HCT116 (cell line): ENCODE measurements around the gene KCNIP4. TPM values are rescaled to one million over a fixed set of nuclear protein-coding genes. Genes with fewer than 3 reads are reported as not detected.

Experiments
- ATAC-seq: fragments of 200-7000 bp; cut with Tn5 transposase; 2 replicates; pipeline ENCODE4 v1.9.1; 2020; ENCODE audit warnings: mild to moderate bottlenecking, moderate library complexity
- BruUV-seq: library from RNA; stranded (reverse); fragments of 400-500 nt; replicated peaks from 2 replicates; lab custom pipeline; 2021; lab: Mats Ljungman, UMichigan
- CTCF ChIA-PET: fragments of 300-600 bp; sonication (Branson Sonifier 250); formaldehyde crosslinking; loops from one replicate; lab custom pipeline; 2021; ENCODE audit warnings: antibody characterized with exemption; lab: Charles Lee
- POLR2A ChIA-PET: fragments of 300-600, 350-600 bp; sonication (Branson Sonifier 250); formaldehyde crosslinking; loops from one replicate; lab custom pipeline; 2021; ENCODE audit warnings: antibody characterized with exemption; lab: Charles Lee
- RAD21 ChIA-PET, 2 experiments: fragments of 300-600 bp; sonication (Branson Sonifier 250); formaldehyde crosslinking; loops; one replicate each; lab custom pipeline; 2023; ENCODE audit warnings: low total read pairs in 2 of 2; ENCODE audit not compliant: uncharacterized antibody in 2 of 2, unreplicated experiment in 2 of 2, low non-redundant PET in 1 of 2; lab: Charles Lee
- DNase-seq: peaks from one replicate; pipeline ENCODE4 v3.0.0-alpha.2; 2010; ENCODE audit warnings: low read depth, low spot score
- H2AFZ ChIP-seq: fragments of 200-600 bp; shearing (Covaris generic), sonication (generic); 2 replicates; pipeline ENCODE4 v1.6.1; 2017; ENCODE audit warnings: low read depth, mixed run types, mixed read lengths, antibody characterized with exemption, low read length; ENCODE audit not compliant: poor library complexity, severe bottlenecking
- H3K27ac ChIP-seq: 2 replicates; pipeline ENCODE4 v1.5.1; 2012; ENCODE audit warnings: low read depth, low read length
- H3K27me3 ChIP-seq: fragments of 200-600 bp; sonication (generic); 2 replicates; pipeline ENCODE4 v1.6.1; 2016; ENCODE audit warnings: mixed run types, low read length, mixed read lengths; ENCODE audit not compliant: insufficient read depth
- H3K36me3 ChIP-seq, 2 experiments: fragments of 200-500 bp in 1 of 2; fragments of 200-600 bp in 1 of 2; sonication (Bioruptor generic) in 1 of 2; sonication (generic) in 1 of 2; 2 replicates each; pipeline versions ENCODE4 v1.5.1 to v1.6.1; 2014 to 2016; ENCODE audit warnings: low read length in 2 of 2, inconsistent platforms in 1 of 2, mixed read lengths in 1 of 2, mixed run types in 1 of 2; ENCODE audit not compliant: insufficient read depth in 2 of 2, control insufficient read depth in 1 of 2
- H3K4me1 ChIP-seq, 2 experiments: fragments of 200-600 bp in 1 of 2; sonication (generic) in 1 of 2; 2 replicates each; pipeline versions ENCODE4 v1.5.1 to v1.6.1; 2012 to 2017; ENCODE audit warnings: low read length in 2 of 2, inconsistent platforms in 1 of 2, mild to moderate bottlenecking in 1 of 2, mixed read lengths in 1 of 2, mixed run types in 1 of 2, moderate library complexity in 1 of 2; ENCODE audit not compliant: insufficient read depth in 2 of 2, control insufficient read depth in 1 of 2
- H3K4me2 ChIP-seq: fragments of 200-600 bp; sonication (generic); 2 replicates; pipeline ENCODE4 v1.6.1; 2017; ENCODE audit warnings: mixed run types, low read length, mixed read lengths
- H3K4me3 ChIP-seq, 2 experiments: fragments of 200-600 bp in 1 of 2; sonication (generic) in 1 of 2; replicated peaks in 1 of 2; 2 replicates each; pipeline ENCODE4 v1.5.1; 2011 to 2016; ENCODE audit warnings: low read length in 2 of 2, control low read depth in 1 of 2, low read depth in 1 of 2, mild to moderate bottlenecking in 1 of 2, mixed read lengths in 1 of 2, mixed run types in 1 of 2
- H3K79me2 ChIP-seq: fragments of 200-600 bp; sonication (generic); 2 replicates; pipeline ENCODE4 v1.6.1; 2017; ENCODE audit warnings: mild to moderate bottlenecking, mixed run types, low read length, moderate library complexity, mixed read lengths; ENCODE audit not compliant: insufficient read depth
- H3K9ac ChIP-seq: fragments of 200-600 bp; sonication (generic); 2 replicates; pipeline ENCODE4 v1.6.1; 2016; ENCODE audit warnings: low read length, mixed read lengths
- H3K9me2 ChIP-seq: fragments of 200-600 bp; sonication (generic), shearing (Covaris generic); 2 replicates; pipeline ENCODE4 v1.6.1; 2017; ENCODE audit warnings: mixed run types, mild to moderate bottlenecking, moderate library complexity; ENCODE audit not compliant: insufficient read depth
- H3K9me3 ChIP-seq, 2 experiments: fragments of 200-500 bp in 1 of 2; fragments of 200-600 bp in 1 of 2; sonication (Bioruptor generic) in 1 of 2; sonication (generic) in 1 of 2; 2 replicates each; pipeline ENCODE4 v1.6.1; 2014 to 2017; ENCODE audit warnings: low read length in 2 of 2, mixed read lengths in 2 of 2, inconsistent platforms in 1 of 2, low read depth in 1 of 2, mild to moderate bottlenecking in 1 of 2, mixed run types in 1 of 2, moderate library complexity in 1 of 2; ENCODE audit not compliant: control insufficient read depth in 1 of 2, insufficient read depth in 1 of 2
- H4K20me1 ChIP-seq: fragments of 200-600 bp; sonication (generic), shearing (Covaris generic); 2 replicates; pipeline ENCODE4 v1.6.1; 2017; ENCODE audit warnings: mixed run types, mild to moderate bottlenecking, moderate library complexity; ENCODE audit not compliant: insufficient read depth
- CBX3 ChIP-seq: IDR thresholded peaks from 2 replicates; pipeline ENCODE4 v1.6.1; 2012; ENCODE audit warnings: low read depth
- CEBPB ChIP-seq: IDR thresholded peaks from 2 replicates; pipeline ENCODE4 v1.6.1; 2012; ENCODE audit warnings: low read depth
- ELF1 ChIP-seq: IDR thresholded peaks from 2 replicates; pipeline ENCODE4 v1.6.1; 2012; ENCODE audit warnings: low read depth, borderline replicate concordance
- EZH2 ChIP-seq: fragments of 200-600 bp; sonication (generic); IDR thresholded peaks from 2 replicates; pipeline ENCODE4 v1.6.1; 2017; ENCODE audit warnings: antibody characterized with exemption, mixed run types
- POLR2AphosphoS5 ChIP-seq: IDR thresholded peaks from 2 replicates; pipeline ENCODE4 v1.6.1; 2011; ENCODE audit warnings: mild to moderate bottlenecking, low read depth, low read length, moderate library complexity
- SRF ChIP-seq: IDR thresholded peaks from 2 replicates; pipeline ENCODE4 v1.6.1; 2012; ENCODE audit warnings: low read depth
- YY1 ChIP-seq: IDR thresholded peaks from 2 replicates; pipeline ENCODE4 v1.6.1; 2011; ENCODE audit warnings: low read length, low read depth, moderate library complexity, mild to moderate bottlenecking; ENCODE audit not compliant: insufficient replicate concordance; ENCODE audit errors: extremely low read depth
- ZNF274 ChIP-seq: fragments of 200-500 bp; sonication (Bioruptor generic); IDR thresholded peaks from 2 replicates; pipeline ENCODE4 v1.6.1; 2014; ENCODE audit warnings: mild to moderate bottlenecking, low read depth, low read length, inconsistent platforms
- intact Hi-C: fragments of 100-400 bp; cut with micrococcal nuclease; formaldehyde crosslinking; loops from 2 replicates; pipeline ENCODE4 v1.10.0; 2022
- total RNA-seq: library from RNA; stranded (reverse); gene quantifications from one replicate; pipeline ENCODE4 v1.2.1, GENCODE V29; 2021; ENCODE audit not compliant: unreplicated experiment
- TF ChIP-seq, protein P1 (sequence below), 3 experiments: fragments of 200-600 bp in 1 of 3; sonication (generic) in 1 of 3; IDR thresholded peaks in 2 of 3; conservative IDR thresholded peaks in 1 of 3; 2 replicates each; pipeline ENCODE4 v1.5.1; 2012 to 2017; ENCODE audit warnings: low read depth in 2 of 3, low read length in 2 of 3, antibody characterized with exemption in 1 of 3, borderline replicate concordance in 1 of 3, control low read depth in 1 of 3, mild to moderate bottlenecking in 1 of 3, mixed read lengths in 1 of 3, mixed run types in 1 of 3, moderate library complexity in 1 of 3; ENCODE audit not compliant: insufficient read depth in 1 of 3
- TF ChIP-seq, protein P2 (sequence below): IDR thresholded peaks from 2 replicates; pipeline ENCODE4 v1.6.1; 2012; ENCODE audit warnings: low read depth

Gene KCNIP4
- total RNA-seq, 1 experiment from 2014 or later: not detected

DNA sequence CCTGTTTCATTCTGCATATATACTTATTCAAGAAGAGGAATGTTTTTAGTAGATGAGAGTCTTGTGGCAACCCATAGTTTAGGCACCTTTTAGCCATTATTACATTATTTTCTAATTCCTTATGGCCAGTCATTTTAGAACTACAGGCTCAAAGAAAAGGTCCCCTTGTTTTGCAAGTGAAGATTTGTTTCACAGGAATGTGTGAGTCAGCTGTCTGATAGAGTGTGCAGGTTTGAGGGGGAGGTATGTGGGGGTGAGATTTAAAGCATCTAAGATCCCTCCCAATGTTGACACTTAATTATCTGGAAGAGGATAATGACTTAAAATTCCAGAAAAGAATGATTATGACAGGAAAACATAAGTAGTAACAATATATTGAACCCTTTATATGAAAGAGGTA, 495.6 kb downstream of the KCNIP4 start:
- ATAC-seq (no peak), DNase-seq (no peak)
- no peak overlapping the region for H3K9ac ChIP-seq
- BruUV-seq: no TSS peak
- no peak overlapping the region for H3K4me3 ChIP-seq
- H3K27ac ChIP-seq: no peak overlapping the region
- ChIA-PET RAD21 (no interaction called here), POLR2A (no interaction called here), CTCF (no interaction called here)
- intact Hi-C loops: no loop called here
- no peaks in the 10 kb centered on the region for H3K4me1 ChIP-seq
- no peaks in the 10 kb centered on the region for H3K36me3 ChIP-seq
- H3K9me2 ChIP-seq: no peaks in the 10 kb centered on the region
- no peak overlapping the region for H3K4me2 ChIP-seq
- H3K9me3 ChIP-seq: peaks cover 0 to 4% of the 10 kb centered on the region in 2 experiments; a peak in 1 of 4 replicates
- H2AFZ ChIP-seq: no peak overlapping the region
- no peak for TF ChIP-seq YY1
- no peak for TF ChIP-seq ZNF274
- H3K27me3 ChIP-seq: no peaks in the 10 kb centered on the region
- no peaks in the 10 kb centered on the region for H3K79me2 ChIP-seq
- H4K20me1 ChIP-seq: no peaks in the 10 kb centered on the region

DNA sequence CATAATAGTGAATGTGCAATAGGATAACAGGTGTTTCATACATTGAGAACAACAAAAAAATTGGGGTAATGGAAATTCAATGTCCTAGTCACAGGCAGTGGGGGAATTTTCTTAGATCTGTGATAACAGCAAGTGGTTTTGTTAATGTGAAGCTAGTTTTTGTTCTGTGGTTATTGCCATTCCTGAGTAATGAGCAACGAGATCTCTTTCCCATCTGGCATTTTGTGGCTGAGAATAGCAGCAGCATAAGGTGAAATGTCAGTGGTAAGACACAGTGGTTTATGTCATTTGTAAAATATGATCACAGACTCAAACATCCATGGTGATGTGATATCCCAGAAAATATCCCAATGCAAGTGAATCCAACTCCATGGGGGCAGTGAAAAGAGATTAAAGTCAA, 497.5 kb downstream of the KCNIP4 start:
- CTCF ChIA-PET: no interaction called here
- BruUV-seq: no TSS peak

More for the DNA sequence above, 497.5 kb downstream of the KCNIP4 start:
- Histone ChIP-seq H3K9me3 (peaks cover 0 to 4% of the 10 kb centered on the region in 2 experiments; a peak in 1 of 4 replicates), H3K36me3 (no peaks in the 10 kb centered on the region), H3K9me2 (no peaks in the 10 kb centered on the region), H3K27ac (no peak overlapping the region), H3K4me1 (no peaks in the 10 kb centered on the region), H4K20me1 (no peaks in the 10 kb centered on the region), H3K79me2 (no peaks in the 10 kb centered on the region), H3K4me2 (no peak overlapping the region), H2AFZ (no peak overlapping the region), H3K9ac (no peak overlapping the region), H3K27me3 (no peaks in the 10 kb centered on the region), H3K4me3 (no peak overlapping the region)
- ChIA-PET RAD21 (no interaction called here), POLR2A (no interaction called here)
- no peak for DNase-seq
- intact Hi-C loops: no loop called here
- no peak for TF ChIP-seq SRF
- TF ChIP-seq EZH2: no peak
- TF ChIP-seq ELF1: no peak
- TF ChIP-seq YY1: no peak
- TF ChIP-seq POLR2AphosphoS5: no peak
- no peak for TF ChIP-seq CBX3
- no peak for TF ChIP-seq CEBPB
- TF ChIP-seq, protein P1, sequence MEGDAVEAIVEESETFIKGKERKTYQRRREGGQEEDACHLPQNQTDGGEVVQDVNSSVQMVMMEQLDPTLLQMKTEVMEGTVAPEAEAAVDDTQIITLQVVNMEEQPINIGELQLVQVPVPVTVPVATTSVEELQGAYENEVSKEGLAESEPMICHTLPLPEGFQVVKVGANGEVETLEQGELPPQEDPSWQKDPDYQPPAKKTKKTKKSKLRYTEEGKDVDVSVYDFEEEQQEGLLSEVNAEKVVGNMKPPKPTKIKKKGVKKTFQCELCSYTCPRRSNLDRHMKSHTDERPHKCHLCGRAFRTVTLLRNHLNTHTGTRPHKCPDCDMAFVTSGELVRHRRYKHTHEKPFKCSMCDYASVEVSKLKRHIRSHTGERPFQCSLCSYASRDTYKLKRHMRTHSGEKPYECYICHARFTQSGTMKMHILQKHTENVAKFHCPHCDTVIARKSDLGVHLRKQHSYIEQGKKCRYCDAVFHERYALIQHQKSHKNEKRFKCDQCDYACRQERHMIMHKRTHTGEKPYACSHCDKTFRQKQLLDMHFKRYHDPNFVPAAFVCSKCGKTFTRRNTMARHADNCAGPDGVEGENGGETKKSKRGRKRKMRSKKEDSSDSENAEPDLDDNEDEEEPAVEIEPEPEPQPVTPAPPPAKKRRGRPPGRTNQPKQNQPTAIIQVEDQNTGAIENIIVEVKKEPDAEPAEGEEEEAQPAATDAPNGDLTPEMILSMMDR (IDR thresholded peaks at IDR 0.05 in 2 of 3, conservative IDR thresholded peaks at IDR 0.05 in 1 of 3; ENCODE audit: borderline replicate concordance in 1 of 3, insufficient read depth in 1 of 3, low read depth in 2 of 3, low read length in 2 of 3): no peak
- TF ChIP-seq, protein P2, sequence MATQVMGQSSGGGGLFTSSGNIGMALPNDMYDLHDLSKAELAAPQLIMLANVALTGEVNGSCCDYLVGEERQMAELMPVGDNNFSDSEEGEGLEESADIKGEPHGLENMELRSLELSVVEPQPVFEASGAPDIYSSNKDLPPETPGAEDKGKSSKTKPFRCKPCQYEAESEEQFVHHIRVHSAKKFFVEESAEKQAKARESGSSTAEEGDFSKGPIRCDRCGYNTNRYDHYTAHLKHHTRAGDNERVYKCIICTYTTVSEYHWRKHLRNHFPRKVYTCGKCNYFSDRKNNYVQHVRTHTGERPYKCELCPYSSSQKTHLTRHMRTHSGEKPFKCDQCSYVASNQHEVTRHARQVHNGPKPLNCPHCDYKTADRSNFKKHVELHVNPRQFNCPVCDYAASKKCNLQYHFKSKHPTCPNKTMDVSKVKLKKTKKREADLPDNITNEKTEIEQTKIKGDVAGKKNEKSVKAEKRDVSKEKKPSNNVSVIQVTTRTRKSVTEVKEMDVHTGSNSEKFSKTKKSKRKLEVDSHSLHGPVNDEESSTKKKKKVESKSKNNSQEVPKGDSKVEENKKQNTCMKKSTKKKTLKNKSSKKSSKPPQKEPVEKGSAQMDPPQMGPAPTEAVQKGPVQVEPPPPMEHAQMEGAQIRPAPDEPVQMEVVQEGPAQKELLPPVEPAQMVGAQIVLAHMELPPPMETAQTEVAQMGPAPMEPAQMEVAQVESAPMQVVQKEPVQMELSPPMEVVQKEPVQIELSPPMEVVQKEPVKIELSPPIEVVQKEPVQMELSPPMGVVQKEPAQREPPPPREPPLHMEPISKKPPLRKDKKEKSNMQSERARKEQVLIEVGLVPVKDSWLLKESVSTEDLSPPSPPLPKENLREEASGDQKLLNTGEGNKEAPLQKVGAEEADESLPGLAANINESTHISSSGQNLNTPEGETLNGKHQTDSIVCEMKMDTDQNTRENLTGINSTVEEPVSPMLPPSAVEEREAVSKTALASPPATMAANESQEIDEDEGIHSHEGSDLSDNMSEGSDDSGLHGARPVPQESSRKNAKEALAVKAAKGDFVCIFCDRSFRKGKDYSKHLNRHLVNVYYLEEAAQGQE: no peak
- ATAC-seq: no peak
